Loucy (cell line): Measurements from ENCODE around the gene MGMT.

ENCODE experiments used
- EZH2phosphoT487 ChIP-seq: fragments of 200-600 bp; IDR thresholded peaks from 2 replicates; pipeline ENCODE4 v1.6.1; 2018; ENCODE audit warnings: antibody characterized with exemption, mild to moderate bottlenecking, moderate library complexity, borderline replicate concordance
- TF ChIP-seq, protein P1 (sequence below): fragments of 200-600 bp; sonication (generic); conservative IDR thresholded peaks from 2 replicates; pipeline ENCODE4 v1.5.1; 2014; ENCODE audit warnings: mild to moderate bottlenecking, antibody characterized with exemption, low read length

DNA sequence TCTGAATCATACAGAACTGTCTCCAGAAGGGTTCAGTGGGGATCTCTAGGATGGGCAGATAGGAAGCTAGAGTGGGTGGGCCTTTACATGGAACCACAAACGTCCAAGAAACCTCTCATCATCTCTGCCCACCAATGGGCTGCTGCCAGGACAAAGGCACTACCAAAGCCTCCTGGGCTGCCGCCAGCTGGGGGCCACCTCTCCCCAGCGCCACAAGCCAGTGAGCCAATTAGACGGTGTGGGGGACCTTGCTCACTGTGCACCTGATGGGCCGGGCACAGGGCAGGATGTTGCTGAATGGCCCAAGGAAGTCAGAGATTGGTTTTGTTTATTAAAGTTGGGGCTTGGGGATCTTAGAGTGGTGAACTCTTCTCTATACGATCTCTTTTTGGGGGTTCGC lies 242.1 kb downstream of the MGMT start:
- TF ChIP-seq, protein P1, sequence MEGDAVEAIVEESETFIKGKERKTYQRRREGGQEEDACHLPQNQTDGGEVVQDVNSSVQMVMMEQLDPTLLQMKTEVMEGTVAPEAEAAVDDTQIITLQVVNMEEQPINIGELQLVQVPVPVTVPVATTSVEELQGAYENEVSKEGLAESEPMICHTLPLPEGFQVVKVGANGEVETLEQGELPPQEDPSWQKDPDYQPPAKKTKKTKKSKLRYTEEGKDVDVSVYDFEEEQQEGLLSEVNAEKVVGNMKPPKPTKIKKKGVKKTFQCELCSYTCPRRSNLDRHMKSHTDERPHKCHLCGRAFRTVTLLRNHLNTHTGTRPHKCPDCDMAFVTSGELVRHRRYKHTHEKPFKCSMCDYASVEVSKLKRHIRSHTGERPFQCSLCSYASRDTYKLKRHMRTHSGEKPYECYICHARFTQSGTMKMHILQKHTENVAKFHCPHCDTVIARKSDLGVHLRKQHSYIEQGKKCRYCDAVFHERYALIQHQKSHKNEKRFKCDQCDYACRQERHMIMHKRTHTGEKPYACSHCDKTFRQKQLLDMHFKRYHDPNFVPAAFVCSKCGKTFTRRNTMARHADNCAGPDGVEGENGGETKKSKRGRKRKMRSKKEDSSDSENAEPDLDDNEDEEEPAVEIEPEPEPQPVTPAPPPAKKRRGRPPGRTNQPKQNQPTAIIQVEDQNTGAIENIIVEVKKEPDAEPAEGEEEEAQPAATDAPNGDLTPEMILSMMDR = no peak
- TF ChIP-seq EZH2phosphoT487 = no peak
